UCSD-AML1 (cell line): Measurements from ENCODE around the gene PUS1.
A peak's percentile ranks its signal among the peaks of the same experiment; 100 is the strongest.

Source experiments
- DNase-seq: peaks from one replicate; lab custom pipeline; 2025; ENCODE audit not compliant: unreplicated experiment; lab: John Stamatoyannopoulos, UW

Gene PUS1

DNA sequence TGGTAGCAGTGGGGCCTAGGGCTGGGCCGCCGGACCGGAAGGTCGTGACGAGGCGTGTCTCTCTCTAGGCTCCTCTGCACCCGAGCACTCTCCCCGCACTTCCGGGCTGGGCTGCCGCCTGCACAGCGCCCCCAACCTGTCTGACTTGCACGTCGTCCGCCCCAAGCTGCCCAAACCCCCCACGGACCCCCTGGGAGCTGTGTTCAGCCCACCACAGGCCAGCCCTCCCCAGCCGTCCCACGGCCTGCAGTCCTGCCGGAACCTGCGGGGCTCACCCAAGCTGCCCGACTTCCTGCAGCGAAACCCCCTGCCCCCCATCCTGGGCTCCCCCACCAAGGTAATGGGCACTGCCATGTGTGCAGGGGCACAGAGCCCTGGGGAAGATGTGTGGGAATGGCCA lies 13.3 kb upstream of the PUS1 start:
- no peak for DNase-seq

- DNase-seq: no peak
These were observed 12.6 kb upstream of the PUS1 start for GRCh38 chr12:131916306-131917138.

- DNase-seq: no peak
These were observed 11.9 kb upstream of the PUS1 start for GRCh38 chr12:131917139-131917710.

DNA sequence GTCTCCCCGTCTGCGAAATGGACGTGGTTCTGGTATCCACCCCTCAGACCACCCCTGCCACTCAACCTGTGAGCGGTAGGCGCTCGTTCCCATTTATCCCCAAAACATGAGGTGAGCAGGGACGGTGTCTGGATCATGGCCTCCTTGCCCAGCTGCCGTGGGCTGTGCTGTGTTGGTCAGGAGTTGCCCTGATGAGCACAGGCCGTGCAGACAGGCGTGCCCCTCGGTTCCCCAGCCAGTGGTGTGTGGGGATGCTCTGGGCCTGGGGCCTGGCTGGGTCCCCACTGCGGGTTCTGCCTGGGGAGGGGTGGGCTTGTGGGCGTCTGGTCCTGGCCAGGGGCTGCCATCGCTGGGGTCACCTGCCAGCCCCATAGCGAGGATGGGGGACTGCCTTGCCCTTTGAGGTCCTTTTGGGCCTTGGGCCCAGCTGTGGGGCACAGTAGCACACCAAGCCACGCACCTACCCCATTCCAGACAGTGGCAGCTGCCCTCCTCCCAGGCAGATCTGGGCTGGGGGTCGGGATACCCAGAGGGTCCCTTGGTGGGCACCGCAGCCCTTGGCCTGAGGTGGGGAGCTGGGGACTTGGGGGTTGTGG lies 11.3 kb upstream of the PUS1 start:
- DNase-seq: no peak

DNA sequence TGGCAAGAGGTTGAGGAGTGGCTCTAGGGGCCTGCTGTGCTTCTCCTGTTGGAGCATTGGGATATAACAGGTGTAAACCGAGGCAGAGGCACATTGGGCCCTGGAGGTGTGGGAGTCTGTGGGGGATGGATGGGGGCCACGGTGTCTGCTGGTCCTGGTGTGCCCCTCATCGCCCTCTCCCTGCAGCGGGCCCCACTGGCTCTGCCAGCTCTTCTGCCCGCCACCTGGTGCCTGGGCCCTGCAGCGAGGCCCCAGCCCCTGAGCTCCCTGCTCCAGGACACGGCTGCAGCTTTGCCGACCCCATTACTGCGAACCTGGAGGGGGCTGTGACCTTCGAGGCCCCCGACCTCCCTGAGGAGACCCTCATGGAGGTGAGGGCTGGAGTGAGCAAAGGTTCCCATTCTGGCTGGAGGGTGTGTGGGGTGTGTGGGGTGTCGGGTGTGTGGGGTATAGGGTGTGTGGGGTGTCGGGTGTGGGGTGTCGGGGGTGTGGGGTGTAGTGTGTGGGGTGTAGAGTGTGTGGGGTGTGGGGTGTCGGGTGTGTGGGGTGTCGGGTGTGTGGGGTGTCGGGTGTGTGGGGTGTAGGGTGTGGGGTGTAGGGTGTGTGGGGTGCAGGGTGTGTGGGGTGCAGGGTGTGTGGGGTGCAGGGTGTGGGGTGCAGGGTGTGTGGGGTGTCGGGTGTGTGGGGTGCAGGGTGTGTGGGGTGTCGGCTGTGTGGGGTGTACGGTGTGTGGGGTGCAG lies 10.6 kb upstream of the PUS1 start:
- DNase-seq: no peak

DNA sequence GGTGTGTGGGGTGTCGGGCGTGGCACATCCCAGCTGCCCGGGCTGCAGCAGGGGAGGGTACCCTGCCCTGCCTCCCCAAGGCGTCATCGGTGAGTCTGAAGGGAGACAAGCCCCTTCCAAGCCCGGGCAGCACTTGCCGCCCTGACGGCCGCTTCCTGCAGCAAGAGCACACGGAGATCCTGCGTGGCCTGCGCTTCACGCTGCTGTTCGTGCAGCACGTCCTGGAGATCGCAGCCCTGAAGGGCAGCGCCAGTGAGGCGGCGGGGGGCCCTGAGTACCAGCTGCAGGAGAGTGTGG lies 10.1 kb upstream of the PUS1 start:
- DNase-seq: no peak

DNA sequence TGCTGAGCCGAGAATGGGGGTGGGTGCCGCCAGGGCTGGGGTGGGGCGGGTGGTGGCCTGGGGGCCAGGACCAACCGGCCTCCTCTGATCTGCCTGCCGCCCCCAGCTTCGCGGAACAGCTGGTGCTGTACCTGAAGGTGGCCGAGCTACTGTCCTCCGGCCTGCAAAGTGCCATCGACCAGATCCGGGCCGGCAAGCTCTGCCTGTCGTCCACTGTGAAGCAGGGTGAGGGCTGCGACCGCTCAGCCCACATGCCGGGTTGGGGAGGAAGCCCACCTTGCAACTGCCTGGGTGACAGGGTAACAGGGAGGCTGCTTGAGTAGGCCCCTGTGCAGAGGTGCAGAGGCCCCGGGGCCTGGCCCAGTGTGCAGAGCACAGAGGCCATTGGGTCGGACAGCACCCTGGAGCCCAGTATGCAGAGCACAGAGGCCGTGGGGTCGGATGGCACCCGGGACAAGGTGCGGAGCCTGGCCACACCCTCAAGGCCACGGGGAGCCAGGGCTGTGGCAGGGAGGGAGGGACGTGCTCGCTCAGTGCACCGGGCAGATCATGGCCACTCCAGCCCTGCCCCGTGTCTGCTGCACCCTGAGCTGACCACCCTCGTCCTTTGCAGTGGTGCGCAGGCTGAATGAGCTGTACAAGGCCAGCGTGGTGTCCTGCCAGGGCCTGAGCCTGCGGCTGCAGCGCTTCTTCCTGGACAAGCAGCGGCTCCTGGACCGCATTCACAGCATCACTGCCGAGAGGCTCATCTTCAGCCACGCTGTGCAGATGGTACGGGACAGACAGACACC lies 9.5 kb upstream of the PUS1 start:
- no peak for DNase-seq

DNA sequence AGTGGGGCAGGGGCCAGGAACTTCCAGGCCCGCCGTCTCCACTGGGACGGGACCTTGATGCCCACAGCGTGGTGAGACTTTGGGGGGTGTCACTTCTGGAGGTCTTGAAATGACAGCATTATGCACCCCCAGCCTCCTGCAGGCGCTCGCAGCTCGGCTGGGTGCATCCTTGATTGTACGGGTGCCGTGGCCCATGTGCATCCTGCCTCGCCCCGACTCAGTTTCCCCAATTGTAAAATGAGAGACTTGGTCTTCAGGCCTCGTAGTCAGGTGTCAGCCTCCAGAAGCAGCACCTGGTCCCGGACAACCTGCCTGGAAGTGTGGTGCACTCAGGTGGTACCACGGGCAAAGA lies 8.9 kb upstream of the PUS1 start:
- DNase-seq: no peak

- no peak for DNase-seq
These were observed 7.9 kb upstream of the PUS1 start for GRCh38 chr12:131920902-131921840.

- no peak for DNase-seq
These were observed 7.0 kb upstream of the PUS1 start for GRCh38 chr12:131921866-131922769.

- no peak for DNase-seq
These were observed 6.3 kb upstream of the PUS1 start for GRCh38 chr12:131922772-131923171.

DNA sequence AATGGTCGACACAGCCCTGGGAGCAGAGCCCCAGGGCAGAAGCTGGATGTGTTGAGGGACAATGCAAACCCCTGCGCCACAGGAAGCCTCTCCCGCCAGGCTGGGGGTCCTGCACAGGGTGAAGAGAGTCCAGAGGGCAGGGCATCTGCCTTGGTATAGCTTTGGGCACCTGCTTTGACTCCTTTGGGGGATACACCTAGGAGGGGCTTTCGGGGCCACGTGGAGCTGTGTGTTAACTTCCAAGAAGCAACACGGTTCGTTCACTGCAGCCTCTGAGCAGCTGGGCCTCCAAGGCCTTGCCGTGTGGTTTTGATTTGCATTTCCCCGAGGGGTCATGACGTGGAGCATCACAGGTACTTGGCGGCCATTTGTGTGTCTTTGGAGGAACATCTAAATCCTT lies 5.8 kb upstream of the PUS1 start:
- no peak for DNase-seq

DNA sequence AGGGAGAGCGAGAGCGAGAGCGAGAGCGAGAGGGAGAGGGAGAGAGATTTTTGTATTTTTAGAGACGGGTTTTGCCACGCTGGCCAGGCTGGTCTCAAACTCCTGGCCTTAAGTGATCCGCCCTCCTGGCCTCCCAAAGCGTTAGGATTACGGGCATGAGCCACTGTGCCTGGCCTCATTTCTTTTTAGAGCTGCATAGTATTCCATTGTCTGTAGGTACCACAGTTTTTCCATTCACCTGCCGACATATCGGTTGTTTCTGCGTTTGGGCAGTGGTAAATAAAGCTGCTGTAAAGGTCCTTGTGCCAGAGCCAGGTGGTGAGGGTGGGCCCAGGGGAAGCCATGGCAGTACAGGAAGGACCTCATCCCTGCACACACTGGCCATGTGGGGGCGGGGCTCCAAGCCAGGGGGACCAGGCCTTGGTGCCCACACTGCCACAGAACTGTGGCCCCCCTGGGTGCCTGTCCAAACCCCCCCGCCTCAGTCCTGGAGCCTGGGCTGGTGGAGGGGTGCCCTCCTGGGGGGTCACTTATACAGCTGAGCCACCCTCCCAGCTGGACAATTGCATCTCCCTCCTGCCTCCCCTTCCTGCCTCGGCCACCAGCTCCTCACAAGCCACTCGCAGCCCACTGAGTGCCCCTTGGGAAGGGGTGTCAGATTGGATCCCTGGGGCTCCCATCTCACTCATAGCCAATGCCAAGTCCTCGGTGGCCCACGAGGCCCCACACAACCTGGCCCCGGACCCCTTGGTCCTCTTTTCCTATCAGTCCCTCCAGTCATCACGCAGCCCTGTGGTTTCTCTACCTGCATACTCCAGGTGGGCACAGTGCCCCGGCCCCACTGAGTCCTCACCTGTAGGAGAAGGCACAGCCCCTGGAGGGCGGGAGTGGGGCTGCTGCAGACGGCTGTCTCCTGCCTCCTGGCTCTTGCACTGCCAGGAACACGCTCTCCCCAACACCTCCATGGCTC lies 1.7 kb upstream of the PUS1 start:
- DNase-seq: no peak

DNA sequence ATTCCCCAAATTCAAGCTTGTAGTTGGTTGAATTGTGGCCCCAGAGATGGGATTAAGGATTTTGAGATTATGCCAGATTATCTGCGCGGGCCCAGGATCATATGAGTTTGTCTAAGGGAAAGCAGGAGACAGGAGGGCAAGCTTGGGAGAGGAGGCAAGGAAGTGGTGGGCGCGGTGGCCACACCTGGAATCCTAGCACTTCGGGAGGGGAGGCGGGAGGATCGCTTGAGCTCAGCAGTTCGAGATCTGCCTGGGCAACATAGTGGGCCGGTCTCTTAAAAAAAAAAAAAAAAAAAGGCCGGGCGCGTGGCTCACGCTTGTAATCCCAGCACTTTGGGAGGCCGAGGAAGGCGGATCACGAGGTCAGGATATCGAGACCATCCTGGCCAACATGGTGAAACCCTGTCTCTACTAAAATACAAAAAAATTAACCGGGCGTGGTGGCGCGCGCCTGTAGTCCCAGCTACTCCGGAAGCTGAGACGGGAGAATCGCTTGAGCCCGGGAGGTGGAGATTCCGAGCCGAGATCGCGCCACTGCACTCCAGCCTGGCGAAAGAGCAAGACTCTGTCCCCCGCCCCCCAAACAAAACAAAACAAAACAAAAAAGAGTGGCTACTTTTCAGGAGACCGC lies 881 bp upstream of the PUS1 start:
- DNase-seq: no peak

DNA sequence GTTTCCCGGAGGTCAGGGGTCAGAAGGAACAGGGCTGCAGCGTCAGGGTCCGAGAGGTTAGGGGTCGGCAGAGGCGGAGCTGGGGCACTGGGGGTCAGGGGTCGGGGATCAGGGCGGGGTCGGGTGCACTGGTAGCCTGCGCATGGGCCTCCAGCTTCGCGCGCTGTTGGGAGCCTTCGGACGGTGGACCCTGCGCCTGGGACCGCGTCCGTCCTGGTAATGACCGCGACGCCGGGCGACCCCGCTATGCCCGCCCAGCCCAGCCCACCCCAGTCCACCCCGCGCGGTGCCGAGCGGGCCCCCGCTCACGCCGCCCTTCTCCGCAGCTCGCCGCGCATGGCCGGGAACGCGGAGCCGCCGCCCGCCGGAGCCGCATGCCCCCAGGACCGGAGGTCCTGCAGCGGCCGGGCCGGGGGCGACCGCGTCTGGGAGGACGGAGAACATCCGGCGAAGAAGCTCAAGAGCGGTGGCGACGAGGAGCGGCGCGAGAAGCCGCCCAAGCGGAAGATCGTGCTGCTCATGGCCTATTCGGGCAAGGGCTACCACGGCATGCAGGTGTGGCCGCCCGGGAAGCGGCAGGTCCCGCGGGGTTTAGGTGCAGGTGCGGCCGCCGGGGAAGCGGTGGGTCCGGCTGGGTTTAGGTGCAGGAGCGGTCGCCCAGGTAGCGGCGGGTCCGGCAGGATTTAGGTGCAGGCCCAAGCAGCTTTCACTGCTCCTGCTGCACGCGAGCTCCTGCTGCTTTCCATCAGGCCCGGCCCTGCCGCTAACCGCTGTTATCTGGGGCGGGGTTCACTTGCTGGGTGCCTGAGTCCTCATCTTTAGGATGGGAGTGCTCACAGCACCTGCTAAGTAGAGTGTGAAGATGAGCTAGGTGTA lies 743 bp downstream of the PUS1 start:
- peak; percentile 51 for DNase-seq

- DNase-seq: no peak
These were observed 1.4 kb downstream of the PUS1 start for GRCh38 chr12:131930510-131930909.

GRCh38 chr12:131933387-131933786 lies 4.3 kb downstream of the PUS1 start:
- no peak for DNase-seq
